H1 (cell line): Measurements from ENCODE around the gene SPATA21. TPM values are rescaled to one million over a fixed set of nuclear protein-coding genes. Genes with fewer than 3 reads are reported as not detected.

Experiments
- ASH2L ChIP-seq: fragments of 200-600, 300-600 bp; sonication (generic); IDR thresholded peaks from one replicate; pipeline ENCODE4 v1.7.1; 2017; ENCODE audit warnings: low read length
- ATF3 ChIP-seq: IDR thresholded peaks from 2 replicates; pipeline ENCODE4 v1.6.1; 2011; ENCODE audit warnings: low read depth, mild to moderate bottlenecking, low read length; ENCODE audit not compliant: insufficient read depth
- RAD21 ChIP-seq, 2 experiments: IDR thresholded peaks in 1 of 2; conservative IDR thresholded peaks in 1 of 2; 2 replicates each; pipeline ENCODE4 v1.6.1; 2011; ENCODE audit warnings: low read depth in 2 of 2, low read length in 2 of 2, improper control_type of control experiment in 1 of 2, inconsistent platforms in 1 of 2, mild to moderate bottlenecking in 1 of 2, moderate library complexity in 1 of 2
- TBP ChIP-seq: IDR thresholded peaks from 2 replicates; pipeline ENCODE4 v1.6.1; 2011; ENCODE audit warnings: low read depth, low read length, improper control_type of control experiment
- polyA plus RNA-seq, 7 experiments: library from polyadenylated mRNA; depleted of rRNA in 3 of 7; stranded (reverse) in 5 of 7; unstranded in 2 of 7; fragments of >200 nt in 5 of 7; fragments of 200-250 nt in 2 of 7; gene quantifications; 1 replicate in 5 of 7; 2 replicates in 1 of 7; 4 replicates in 1 of 7; pipeline versions ENCODE4 v1.2.1 to v1.2.3, GENCODE V29; 2011 to 2013; ENCODE audit warnings: missing spikeins in 2 of 7, mixed read lengths in 2 of 7
- total RNA-seq: library from RNA; stranded (reverse); fragmentation: NEBNext Ultra II Directional; extraction: Animal tissue kit (Norgen Biotek cat#: 25700); gene quantifications from 2 replicates; pipeline ENCODE4 v1.2.1, GENCODE V29; 2021

Gene SPATA21
- total and polyA plus RNA-seq, 2 of the 8 experiments (the other 6 are each of a cell fraction or from before 2014, with no cell fraction given), result not detected

GRCh38 chr1:16372535-16373285 lies 64.5 kb downstream of the SPATA21 start (continued):
- TF ChIP-seq RAD21 (IDR thresholded peaks at IDR 0.05 in 1 of 2, conservative IDR thresholded peaks at IDR 0.05 in 1 of 2; ENCODE audit: low read depth in 2 of 2, low read length in 2 of 2) (no peak), ATF3 (no peak), ASH2L (no peak), TBP (no peak)
